ENCODE results near the gene IRF6. TPM values are rescaled to one million over a fixed set of nuclear protein-coding genes. Genes with fewer than 3 reads are reported as not detected.

IRF6 gene
- total and polyA plus RNA-seq, 2 of the 8 experiments (the other 6 are each of a cell fraction or from before 2014, with no cell fraction given) = 9.6 to 13.4 TPM

- H3K4me2 ChIP-seq (ENCODE audit: insufficient read depth in 1 of 2, low read depth in 2 of 2, low read length in 2 of 2) = no peak overlapping the region
- no peaks in the 10 kb centered on the region for H3K23me2 ChIP-seq (ENCODE audit: low read depth, low read length)
- no peaks in the 10 kb centered on the region for H3K4me1 ChIP-seq (replicated peaks in 1 of 4; ENCODE audit: control insufficient read depth in 3 of 4, insufficient read depth in 4 of 4, low read length in 3 of 4)
- no peak overlapping the region for H4K91ac ChIP-seq (replicated peaks; ENCODE audit: insufficient read length, low read length)
- no peak for TF ChIP-seq JUND (IDR thresholded peaks at IDR 0.05; ENCODE audit: low read length)
- TF ChIP-seq SIX5 (IDR thresholded peaks at IDR 0.05; ENCODE audit: low read depth, low read length) = no peak
- no peak for TF ChIP-seq SUZ12 (IDR thresholded peaks at IDR 0.05; ENCODE audit: low read length)
- no peak for TF ChIP-seq CTBP2 (IDR thresholded peaks at IDR 0.05; ENCODE audit: borderline replicate concordance, insufficient read depth, insufficient read length, low read length)
- no peak for TF ChIP-seq GTF2F1 (IDR thresholded peaks at IDR 0.05; ENCODE audit: borderline replicate concordance, low read depth, low read length)
- TF ChIP-seq SIRT6 (IDR thresholded peaks at IDR 0.05; ENCODE audit: low read length) = no peak
- no peak for TF ChIP-seq CHD1 (IDR thresholded peaks at IDR 0.05; ENCODE audit: low read depth, low read length)
- TF ChIP-seq EP300 (IDR thresholded peaks at IDR 0.05; ENCODE audit: borderline replicate concordance in 1 of 2, low read depth in 2 of 2, low read length in 2 of 2) = no peak
- no peak for TF ChIP-seq JUN (IDR thresholded peaks at IDR 0.05; ENCODE audit: low read depth, low read length)
- TF ChIP-seq HDAC2 (IDR thresholded peaks at IDR 0.05; ENCODE audit: borderline replicate concordance in 1 of 2, low read depth in 2 of 2, low read length in 2 of 2) = no peak
- TF ChIP-seq SP4 (IDR thresholded peaks at IDR 0.05; ENCODE audit: low read length) = no peak
- TF ChIP-seq RAD21 (IDR thresholded peaks at IDR 0.05 in 1 of 2, conservative IDR thresholded peaks at IDR 0.05 in 1 of 2; ENCODE audit: low read depth in 2 of 2, low read length in 2 of 2) = no peak
- TF ChIP-seq ZNF274 (IDR thresholded peaks at IDR 0.05; ENCODE audit: borderline replicate concordance, extremely low read depth, low read length) = no peak
- TF ChIP-seq TEAD4 (IDR thresholded peaks at IDR 0.05; ENCODE audit: low read depth, low read length) = no peak
- TF ChIP-seq CREB1 (IDR thresholded peaks at IDR 0.05) = no peak
- H3K23ac ChIP-seq (ENCODE audit: insufficient read length) = no peak overlapping the region
- no peak overlapping the region for H4K5ac ChIP-seq (ENCODE audit: insufficient read length, low read depth, low read length)
- H2BK20ac ChIP-seq (ENCODE audit: low read length) = no peak overlapping the region
- no peak overlapping the region for H2AK5ac ChIP-seq (ENCODE audit: low read depth, low read length)
- ChIA-PET CTCF (ENCODE audit: partially characterized antibody) (interaction anchor here (0.6 to 1.3 kb wide), 2 partner anchors 179 to 263 kb away, joined by 3 to 4 read pairs; no protein-coding TSS in a partner anchor), POLR2A (ENCODE audit: partially characterized antibody) (no interaction called here)
- H3K79me2 ChIP-seq (ENCODE audit: control insufficient read depth in 1 of 2, insufficient read depth in 2 of 2, low read length in 2 of 2) = no peaks in the 10 kb centered on the region
- H3K9ac ChIP-seq (replicated peaks in 1 of 4; ENCODE audit: extremely low read depth in 1 of 4, low read depth in 3 of 4, low read length in 3 of 4) = no peak overlapping the region
- H3K4me3 ChIP-seq (ENCODE audit: extremely low read depth in 1 of 4, insufficient read depth in 2 of 4, low read depth in 3 of 4, low read length in 4 of 4) = no peak overlapping the region
- H3K18ac ChIP-seq (ENCODE audit: extremely low read depth, low read length) = no peak overlapping the region
- no peak overlapping the region for H2BK120ac ChIP-seq (replicated peaks; ENCODE audit: low read depth, low read length)
- no peak for DNase-seq (ENCODE audit: low read depth in 1 of 2, low spot score in 2 of 2)
- no peak overlapping the region for H3K4ac ChIP-seq (replicated peaks; ENCODE audit: insufficient read length, low read depth, low read length)
- no peaks in the 10 kb centered on the region for H4K20me1 ChIP-seq (replicated peaks in 1 of 2; ENCODE audit: control insufficient read depth in 1 of 2, insufficient read depth in 2 of 2, low read length in 2 of 2)
- no peak overlapping the region for H2BK12ac ChIP-seq (ENCODE audit: low read depth, low read length)
- H4K8ac ChIP-seq (ENCODE audit: extremely low read depth, insufficient read depth, low read length) = no peak overlapping the region
- no peak overlapping the region for H2BK5ac ChIP-seq (ENCODE audit: low read depth, low read length)
- H3K27me3 ChIP-seq (replicated peaks in 1 of 4; ENCODE audit: control insufficient read depth in 3 of 4, extremely low read depth in 1 of 4, insufficient read depth in 3 of 4, low read length in 3 of 4) = peaks cover 0 to 3% (median 0%) of the 10 kb centered on the region in 4 experiments; a peak in 1 of 7 replicates
- 100% methylated on average over 1 of the region's 1 CpG; no CpG with 5 or more reads in 1 of the 2 experiments for WGBS, 2 experiments (ENCODE audit: extremely low coverage in 1 of 2, insufficient coverage in 1 of 2, insufficient read length in 1 of 2, insufficient replicate concordance in 2 of 2, low coverage in 1 of 2, low lambda C conversion rate in 2 of 2, missing lambda C conversion rate in 1 of 2)
- no peaks in the 10 kb centered on the region for H3K9me3 ChIP-seq (ENCODE audit: insufficient read depth in 2 of 2, low read depth in 1 of 2, low read length in 1 of 2)
- FAIRE-seq = no peak
- no peak overlapping the region for H3K27ac ChIP-seq (ENCODE audit: low read depth, low read length)
- H2AFZ ChIP-seq (ENCODE audit: low read length) = no peak overlapping the region
- H3K79me1 ChIP-seq (ENCODE audit: low read depth, low read length) = no peaks in the 10 kb centered on the region
- H2BK15ac ChIP-seq (ENCODE audit: low read length) = no peak overlapping the region
- no peak overlapping the region for H3K56ac ChIP-seq (replicated peaks; ENCODE audit: insufficient read length, low read depth, low read length)
- H3K36me3 ChIP-seq (ENCODE audit: control insufficient read depth in 2 of 4, insufficient read depth in 4 of 4, low read length in 3 of 4) = no peaks in the 10 kb centered on the region
- no peak overlapping the region for H3K14ac ChIP-seq (ENCODE audit: insufficient read length)
These were observed 50.7 kb downstream of the IRF6 start for GRCh38 chr1:209755256-209755655.

Measured in H1 (cell line).